EL (cell line): ENCODE results near the gene CCR4.
"Not testable (repeated sequence)": the region's sequence is repeated elsewhere in the genome, so short reads cannot be mapped to it uniquely, and the experiment has no call there.

Experiments used
- DNase-seq: peaks from one replicate; pipeline ENCODE4 v3.0.0-alpha.2; 2016

CCR4 gene

GRCh38 chr3:32952369-32953077 is 1.1 kb downstream of the CCR4 start:
- DNase-seq = no peak

- DNase-seq = no peak
These were observed 3.1 kb downstream of the CCR4 start for GRCh38 chr3:32954506-32954905.

DNA sequence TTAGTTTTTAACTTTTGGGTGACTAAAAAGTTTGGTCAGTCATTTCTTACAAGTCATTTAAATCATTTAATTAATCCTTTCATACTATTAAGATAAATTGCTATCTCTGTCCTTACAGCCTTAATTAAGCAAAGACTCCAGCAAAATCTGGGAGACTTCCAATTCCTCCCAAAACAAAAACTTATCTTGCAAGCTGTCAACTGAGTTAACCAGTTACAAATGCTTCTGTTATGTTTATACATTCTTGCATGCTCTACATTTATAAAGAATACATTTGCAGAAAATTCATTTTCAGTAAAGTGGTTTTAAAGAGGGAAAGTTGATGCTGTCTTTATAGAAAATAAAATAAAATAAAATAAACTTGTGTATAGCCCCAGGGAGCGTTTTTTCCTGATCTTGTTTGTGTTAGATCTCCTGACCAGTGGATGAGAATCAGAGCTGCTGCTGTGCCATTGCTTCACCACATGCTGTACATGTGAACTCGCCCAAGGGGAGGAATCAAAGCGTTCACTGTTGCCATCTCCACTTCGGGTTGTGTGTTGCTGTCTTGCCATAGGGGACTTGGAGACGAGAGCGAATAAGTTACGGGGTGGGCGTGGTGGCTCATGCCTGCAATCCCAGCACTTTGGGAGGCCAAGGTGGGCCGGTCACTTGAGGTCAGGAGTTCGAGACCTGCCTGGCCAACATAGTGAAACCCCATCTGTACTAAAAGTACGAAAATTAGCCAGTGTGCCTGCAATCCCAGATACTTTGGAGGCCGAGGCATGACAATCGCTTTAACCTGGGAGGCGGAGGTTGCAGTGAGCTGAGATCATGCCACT is 5.5 kb downstream of the CCR4 start:
- no peak for DNase-seq

- no peak for DNase-seq
These were observed 7.1 kb downstream of the CCR4 start for GRCh38 chr3:32958509-32958908.

DNA sequence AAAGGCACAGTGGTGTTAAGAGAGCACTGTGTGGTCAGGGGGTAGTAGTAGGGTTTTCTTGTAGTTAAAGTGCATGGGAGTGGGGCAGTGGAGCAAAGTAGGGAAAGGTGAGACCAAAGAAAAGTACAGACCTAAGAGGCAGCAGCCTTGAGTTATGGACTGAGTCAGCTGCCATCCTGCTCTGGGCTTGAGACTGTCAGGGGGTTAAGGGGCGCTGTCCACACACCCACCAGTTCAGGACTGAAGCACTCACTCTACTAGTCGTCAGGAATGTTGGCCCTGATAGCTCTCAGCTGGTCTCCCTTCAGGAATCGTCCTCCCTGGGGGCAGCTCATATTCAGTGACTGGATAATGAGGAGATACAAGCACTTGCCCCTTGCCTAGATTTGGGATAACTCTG is 7.9 kb downstream of the CCR4 start:
- DNase-seq = no peak

- no peak for DNase-seq
These were observed 9.1 kb downstream of the CCR4 start for GRCh38 chr3:32960404-32961170.

- no peak for DNase-seq
These were observed 9.8 kb downstream of the CCR4 start for GRCh38 chr3:32961189-32961715.

GRCh38 chr3:32963871-32964270 is 12.4 kb downstream of the CCR4 start:
- no peak for DNase-seq

DNA sequence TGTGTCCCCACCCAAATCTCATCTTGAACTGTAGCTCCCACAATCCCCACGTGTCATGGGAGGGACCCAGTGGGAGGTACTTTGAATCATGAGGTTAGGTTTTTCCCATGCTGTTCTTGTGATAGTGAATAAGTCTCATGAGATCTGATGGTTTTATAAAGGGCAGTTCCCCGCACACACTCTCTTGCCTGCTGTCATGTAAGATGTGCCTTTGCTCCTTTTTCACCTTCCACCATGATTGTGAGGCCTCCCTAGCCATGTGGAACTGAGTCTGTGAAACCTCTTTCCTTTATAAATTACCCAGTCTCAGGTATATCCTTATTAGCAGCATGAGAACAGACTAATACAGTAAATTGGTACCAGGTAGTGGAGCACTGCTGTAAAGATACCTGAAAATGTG is 13.3 kb downstream of the CCR4 start:
- DNase-seq = not testable (repeated sequence)

- not testable (repeated sequence) for DNase-seq
These were observed 14.3 kb downstream of the CCR4 start for GRCh38 chr3:32965617-32966213.

DNA sequence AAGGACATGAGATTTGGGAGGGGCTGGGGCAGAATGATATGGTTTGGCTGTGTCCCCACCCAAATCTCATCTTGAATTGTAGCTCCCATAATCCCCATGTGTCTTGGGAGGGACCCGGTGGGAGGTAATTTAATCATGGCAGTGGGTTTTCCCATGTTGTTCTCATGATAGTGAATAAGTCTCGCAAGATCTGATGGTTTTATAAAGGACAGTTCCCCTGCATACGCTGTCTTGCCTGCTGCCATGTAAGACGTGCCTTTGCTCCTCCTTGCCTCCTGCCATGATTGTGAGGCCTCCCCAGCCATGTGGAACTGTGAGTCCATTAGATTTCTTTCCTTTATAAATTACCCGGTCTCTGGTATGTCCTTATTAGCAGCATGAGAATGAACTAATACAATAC is 15.2 kb downstream of the CCR4 start:
- DNase-seq = not testable (repeated sequence)

GRCh38 chr3:32968166-32968919 is 16.9 kb downstream of the CCR4 start:
- no peak for DNase-seq

DNA sequence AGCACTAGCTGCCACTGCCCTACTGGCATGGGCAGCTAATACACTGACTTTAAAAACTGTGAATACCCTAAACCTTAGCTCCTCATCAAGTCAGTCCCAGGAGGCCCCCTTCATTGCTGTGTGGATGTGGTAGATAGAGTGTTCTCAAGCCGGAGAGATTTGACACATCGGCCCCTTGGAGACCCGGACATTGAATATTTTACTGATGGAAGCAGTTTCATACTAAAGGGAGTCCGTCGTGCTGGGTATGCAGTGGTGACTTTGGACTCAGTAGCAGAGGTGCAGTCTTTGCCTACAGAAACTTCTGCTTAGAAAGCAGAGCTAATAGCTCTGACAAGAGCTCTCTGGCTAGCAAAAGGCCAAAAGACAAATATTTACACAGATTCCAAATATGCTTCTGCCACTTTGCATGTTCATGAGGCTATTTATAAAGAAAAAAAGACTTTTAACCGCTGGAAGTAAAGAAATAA is 17.5 kb downstream of the CCR4 start:
- DNase-seq = no peak

- peak; percentile 13 for DNase-seq
These were observed 18.2 kb downstream of the CCR4 start for GRCh38 chr3:32969656-32970055.

- not testable (repeated sequence) for DNase-seq
These were observed 19.8 kb downstream of the CCR4 start for GRCh38 chr3:32971291-32971690.

GRCh38 chr3:32972482-32973146 is 21.2 kb downstream of the CCR4 start:
- DNase-seq = no peak

DNA sequence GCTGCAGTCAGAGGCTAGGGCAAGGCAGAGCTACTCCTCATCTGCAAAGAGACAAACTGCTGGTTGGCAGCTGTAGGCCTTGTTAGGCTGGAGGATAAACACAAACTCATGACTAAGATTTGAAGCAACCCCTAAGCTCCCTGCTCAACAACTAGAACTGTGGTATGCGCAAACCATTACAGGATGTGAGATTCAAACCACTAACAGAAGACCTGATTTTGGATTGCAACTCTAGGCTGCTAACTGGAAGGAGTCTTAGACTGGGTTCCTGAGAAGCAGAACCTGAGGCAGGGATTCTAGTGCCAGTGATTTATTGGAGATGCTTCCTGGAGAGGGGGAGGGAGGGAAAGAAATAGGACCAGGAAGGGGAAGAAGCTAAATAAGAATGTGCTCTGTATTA is 22.5 kb downstream of the CCR4 start:
- peak; percentile 3 for DNase-seq

DNA sequence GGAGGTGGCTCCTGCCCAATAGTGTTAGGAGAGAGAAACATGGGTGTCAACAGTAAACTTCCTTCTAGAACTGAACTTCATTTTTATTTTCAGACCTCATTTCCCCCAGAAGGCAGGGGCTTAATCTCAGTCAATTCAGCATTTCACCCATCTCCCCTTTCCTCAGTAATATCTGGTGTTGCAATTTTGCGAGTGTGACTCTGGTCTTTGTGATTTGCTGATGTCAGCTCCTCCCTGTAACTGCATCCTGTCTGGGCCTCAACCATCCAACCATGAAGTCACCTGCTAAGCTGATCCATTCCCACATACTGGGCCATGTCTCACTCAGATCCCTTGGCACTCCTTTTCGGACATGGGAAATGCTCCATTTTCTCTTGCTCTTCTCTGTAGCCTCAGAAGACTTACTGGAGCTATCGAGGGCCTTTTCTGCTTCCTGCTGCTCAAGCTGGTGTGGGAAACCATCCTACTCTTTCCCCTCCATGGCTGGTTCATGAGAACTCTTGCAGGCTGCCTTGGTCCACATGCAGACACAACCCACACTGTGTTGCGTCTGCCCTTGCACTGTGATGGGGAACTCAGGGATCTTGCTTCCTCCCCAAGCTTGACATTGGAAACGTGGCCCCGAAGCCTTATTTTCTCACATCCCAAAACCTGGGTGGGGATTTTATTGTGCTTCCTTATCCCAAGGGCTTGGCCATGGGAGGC is 24.6 kb downstream of the CCR4 start:
- DNase-seq = no peak

DNA sequence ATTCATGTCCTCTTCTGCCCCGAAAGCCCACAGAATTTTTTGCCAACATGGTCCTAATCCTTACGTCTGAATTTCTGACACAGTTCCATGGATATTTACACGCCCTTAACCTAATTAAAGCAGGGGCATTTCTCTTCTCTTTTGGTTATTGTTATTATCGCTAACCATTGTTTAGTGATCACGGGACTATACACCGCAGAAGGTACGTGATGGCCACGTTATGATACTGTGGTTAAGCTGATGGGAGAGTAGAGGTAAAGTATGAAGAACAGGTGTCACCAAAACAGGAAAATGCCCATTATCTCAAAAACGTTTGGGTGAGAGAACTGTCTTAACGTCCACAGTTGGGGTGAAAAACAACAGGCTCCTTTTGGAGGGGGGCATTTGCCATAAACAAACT is 26.4 kb downstream of the CCR4 start:
- no peak for DNase-seq

DNA sequence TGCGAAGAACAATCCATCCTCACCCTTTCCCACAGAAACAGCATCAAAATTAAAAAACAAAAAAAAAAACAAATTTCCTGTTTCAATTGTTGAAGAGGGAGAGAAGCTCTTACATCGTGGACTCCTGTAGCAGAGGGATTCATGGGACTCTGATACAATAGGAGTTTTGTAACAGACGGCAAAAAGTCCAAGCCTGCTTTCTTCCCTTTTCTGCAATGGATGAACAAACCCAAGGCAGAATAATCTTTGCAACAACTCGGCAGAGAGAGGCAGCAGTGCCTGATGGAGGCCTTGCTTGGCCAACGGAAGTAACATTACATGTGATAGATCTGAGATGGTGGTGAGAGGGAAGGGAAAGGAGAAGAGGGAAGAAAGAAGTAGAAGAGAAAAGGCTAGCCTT is 26.9 kb downstream of the CCR4 start:
- DNase-seq = no peak

- no peak for DNase-seq
These were observed 31.7 kb downstream of the CCR4 start for GRCh38 chr3:32983124-32983523.
